Measurements from ENCODE around the gene CREB3.

The CREB3 gene

DNA sequence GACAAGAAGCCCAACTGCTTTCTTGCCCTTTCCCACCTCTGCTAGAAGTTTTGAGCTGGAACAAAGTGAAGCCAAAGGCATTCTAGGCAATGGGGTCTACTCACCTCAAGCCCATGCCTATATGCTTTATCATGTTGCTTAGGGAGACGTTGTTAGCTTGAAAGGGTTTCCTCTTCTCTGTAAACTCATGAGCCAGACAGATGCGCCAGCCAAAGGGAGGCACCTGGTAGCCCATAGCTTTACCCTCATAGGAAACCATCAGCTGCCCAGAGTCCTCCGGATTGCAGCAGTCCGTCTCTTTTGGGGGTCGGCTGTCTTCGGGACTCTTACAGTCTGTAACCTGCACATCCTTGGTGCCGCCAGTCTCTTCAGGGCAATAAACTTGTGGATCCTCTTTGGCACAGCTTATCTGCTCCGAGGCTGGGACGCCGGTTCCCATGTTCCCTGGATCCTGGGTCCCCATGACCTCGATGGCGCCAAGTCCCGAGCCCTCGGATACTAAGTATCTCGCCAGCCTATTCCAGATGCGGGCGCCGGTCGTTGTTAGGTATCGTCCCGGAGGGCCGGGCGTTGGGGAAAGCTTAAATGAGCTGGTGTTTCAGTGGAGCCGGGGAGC, 15.9 kb downstream of the CREB3 start:
- no peak for DNase-seq (ENCODE audit: extremely low read depth in 1 of 2, low read depth in 1 of 2)

DNA sequence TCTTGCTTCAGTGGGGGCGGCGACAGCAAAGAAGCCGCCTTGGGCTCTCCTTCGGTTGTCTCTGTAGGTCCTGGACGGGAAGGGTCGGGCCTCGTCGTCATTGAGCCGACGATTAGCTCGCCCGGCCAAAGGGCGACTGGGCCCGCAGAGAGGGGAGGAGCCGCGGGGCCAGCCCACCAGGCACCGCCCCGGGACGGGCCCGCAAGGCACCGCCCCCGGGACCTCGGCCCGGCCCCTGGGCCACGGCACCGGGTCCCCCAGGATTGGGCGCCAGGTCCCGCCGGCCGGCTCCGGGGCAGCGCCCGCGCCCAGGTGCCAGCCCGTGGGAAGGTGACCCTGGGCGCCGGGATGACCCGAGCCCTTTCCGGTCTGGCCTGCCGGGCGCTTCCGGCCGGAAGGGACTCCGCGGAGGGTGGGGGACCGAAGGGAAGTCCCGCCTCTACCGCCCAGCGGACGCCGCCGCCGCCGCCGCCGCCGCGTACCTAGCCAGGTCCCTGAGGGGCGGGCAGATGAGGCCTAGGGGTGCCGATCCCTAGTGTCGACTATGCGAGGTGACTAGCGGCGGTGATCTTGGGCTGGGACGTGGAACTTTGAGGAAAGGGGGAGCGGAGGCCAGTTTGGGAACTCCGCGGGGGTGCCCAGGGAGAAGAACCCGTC, 16.5 kb downstream of the CREB3 start, which contains the start of the genes GBA2 and RGP1:
Gene GBA2 (minus strand): TSS at position 371 of the 657 bp plus-strand sequence. CDS start 524 bp downstream, outside the sequence.
Gene RGP1 (plus strand): TSS at position 430 of the 657 bp plus-strand sequence. CDS start 469 bp downstream, outside the sequence.
- peak; percentile 54 to 63 for DNase-seq (ENCODE audit: extremely low read depth in 1 of 2, low read depth in 1 of 2)

DNA sequence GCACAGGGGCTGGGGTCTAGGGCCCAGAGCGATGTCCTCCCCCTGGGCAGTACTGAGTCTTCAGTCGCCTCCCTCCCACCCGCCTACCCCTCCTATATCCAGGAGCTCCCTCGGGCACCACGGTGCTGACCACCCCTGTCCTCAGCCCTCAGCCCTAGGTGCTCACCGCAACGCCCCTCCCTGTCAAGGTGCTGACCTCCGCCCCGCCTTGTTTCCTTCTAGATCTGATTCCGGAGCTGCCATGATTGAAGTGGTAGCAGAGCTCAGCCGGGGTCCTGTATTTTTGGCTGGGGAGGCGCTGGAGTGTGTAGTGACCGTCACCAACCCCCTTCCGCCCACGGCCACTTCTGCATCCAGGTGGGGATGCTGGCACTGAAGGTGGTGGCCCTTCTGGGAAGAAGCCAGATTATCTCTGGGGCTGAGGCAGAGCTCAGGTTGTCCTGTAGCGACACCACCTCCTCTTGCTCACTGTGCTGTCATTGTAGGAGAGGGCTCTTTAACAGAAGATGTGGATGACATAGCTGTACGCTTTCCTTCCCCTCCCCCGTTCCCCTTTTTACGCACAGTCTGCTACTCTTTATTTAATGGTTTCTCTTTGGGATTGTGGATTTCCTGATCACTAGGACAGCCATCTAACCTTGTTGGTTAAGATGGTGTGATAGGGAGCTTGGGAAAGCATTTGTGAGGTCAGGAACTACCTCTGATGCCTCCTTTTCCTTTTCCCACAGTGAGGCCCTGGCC, 17.2 kb downstream of the CREB3 start:
- DNase-seq (ENCODE audit: extremely low read depth in 1 of 2, low read depth in 1 of 2), result no peak

DNA sequence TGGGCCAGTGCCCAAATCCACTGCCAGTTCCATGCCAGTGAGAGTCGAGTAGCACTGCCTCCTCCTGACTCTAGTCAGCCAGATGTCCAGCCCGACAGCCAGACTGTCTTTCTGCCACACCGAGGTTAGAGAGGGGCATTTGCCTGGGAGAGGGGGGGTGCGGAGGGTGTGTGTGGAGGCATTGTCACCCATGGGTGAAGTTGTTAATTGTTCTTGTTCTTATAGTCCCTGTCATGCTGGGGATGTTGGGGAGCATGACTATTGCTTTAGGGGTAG, 17.7 kb downstream of the CREB3 start:
- DNase-seq (ENCODE audit: extremely low read depth in 1 of 2, low read depth in 1 of 2), result no peak

GRCh38 chr9:35753466-35753865, 21.0 kb downstream of the CREB3 start:
- no peak for DNase-seq (ENCODE audit: extremely low read depth in 1 of 2, low read depth in 1 of 2)

DNA sequence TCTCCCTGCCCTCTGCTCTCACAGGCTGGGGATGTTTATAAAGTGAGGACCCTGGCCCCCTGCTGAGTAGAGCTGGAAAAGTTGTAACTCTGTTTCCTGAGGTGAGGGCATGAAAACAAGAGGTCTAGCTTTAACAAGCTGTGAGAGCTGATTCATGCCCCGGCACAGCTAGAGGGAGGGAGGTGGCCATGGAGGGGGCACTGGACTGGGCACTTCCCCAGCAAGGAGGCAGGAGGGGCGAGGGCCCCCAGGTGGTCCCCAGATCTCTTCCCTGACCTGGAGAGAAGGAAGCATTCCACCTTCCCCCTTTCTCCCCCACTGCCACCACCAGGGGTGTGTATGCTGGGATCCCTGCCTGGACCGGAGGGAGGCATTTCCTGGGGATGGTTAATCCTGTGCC, 21.8 kb downstream of the CREB3 start, which contains the start of gene MSMP:
Gene MSMP (minus strand): TSS at position 13 of the 400 bp plus-strand sequence. CDS start 147 bp downstream, outside the sequence.
- no peak for DNase-seq (ENCODE audit: extremely low read depth in 1 of 2, low read depth in 1 of 2)

GRCh38 chr9:35755071-35755470, 22.6 kb downstream of the CREB3 start:
- no peak for DNase-seq (ENCODE audit: extremely low read depth in 1 of 2, low read depth in 1 of 2)

GRCh38 chr9:35756275-35757225, 24.1 kb downstream of the CREB3 start:
- DNase-seq (ENCODE audit: extremely low read depth in 1 of 2, low read depth in 1 of 2), result peak; percentile 52 to 79

- DNase-seq (ENCODE audit: extremely low read depth in 1 of 2, low read depth in 1 of 2), result no peak
Observed at GRCh38 chr9:35757226-35757891, 24.9 kb downstream of the CREB3 start.

DNA sequence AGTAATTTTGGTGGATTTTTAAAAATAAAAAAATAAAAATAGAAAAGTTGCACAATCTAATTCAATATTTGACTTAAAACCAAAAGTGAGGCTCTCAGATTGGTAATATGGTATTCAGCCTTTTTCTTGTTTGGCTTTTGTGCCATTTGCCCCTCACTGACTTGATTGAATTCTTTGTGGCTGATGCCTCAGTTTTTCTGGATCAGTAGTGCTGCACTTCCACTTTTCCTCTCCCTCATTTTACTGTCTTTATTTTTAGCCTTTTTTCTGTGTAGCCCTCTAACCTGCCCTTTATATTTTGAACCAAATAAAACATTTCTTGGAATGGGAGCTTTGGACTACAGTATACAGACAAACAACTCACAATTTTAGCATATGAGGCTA, 25.4 kb downstream of the CREB3 start:
- DNase-seq (ENCODE audit: extremely low read depth in 1 of 2, low read depth in 1 of 2), result no peak

- DNase-seq (ENCODE audit: extremely low read depth in 1 of 2, low read depth in 1 of 2), result no peak
Observed at GRCh38 chr9:35758475-35759050, 26.1 kb downstream of the CREB3 start.

DNA sequence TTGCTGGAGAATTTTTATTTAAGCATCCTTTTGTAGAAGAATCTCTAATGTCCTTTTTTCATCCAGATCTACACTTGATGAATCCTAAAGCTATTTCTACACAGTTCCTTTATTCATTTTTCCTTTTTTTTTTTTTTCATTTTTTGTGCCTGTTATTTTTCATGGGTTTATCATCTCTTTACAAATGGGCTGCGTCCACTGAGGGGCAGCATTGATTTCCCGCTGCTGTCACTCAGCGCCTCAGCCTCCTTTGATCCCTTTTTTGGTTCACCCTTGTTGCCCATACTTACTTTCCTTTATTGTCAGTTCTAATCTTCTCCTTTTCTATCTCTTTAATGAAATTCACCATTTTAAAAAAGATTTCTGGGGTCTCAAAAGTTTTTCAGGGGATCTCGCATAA, 27.3 kb downstream of the CREB3 start:
- DNase-seq (ENCODE audit: extremely low read depth in 1 of 2, low read depth in 1 of 2), result no peak

DNA sequence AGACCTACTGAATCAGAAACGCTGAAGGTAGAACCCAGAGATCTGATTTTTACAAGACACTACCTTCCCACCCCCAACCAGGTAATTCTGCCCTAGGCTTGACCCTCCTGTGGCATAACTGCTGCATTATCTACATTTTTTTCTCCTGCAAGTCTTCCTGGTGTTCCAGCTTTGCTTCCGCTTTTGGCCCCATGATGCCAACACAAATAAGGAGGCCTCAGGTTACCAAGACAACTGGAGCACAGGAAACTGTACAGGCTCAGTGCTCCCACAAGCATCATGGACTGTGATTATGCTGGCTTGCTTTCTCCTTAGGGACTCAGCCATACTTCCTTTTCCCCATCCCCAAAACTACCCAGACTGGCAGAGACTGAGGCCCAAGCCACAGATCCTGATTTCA, 28.2 kb downstream of the CREB3 start:
- DNase-seq (ENCODE audit: extremely low read depth in 1 of 2, low read depth in 1 of 2), result no peak

- DNase-seq (ENCODE audit: extremely low read depth in 1 of 2, low read depth in 1 of 2), result no peak
Observed at GRCh38 chr9:35763181-35763580, 30.7 kb downstream of the CREB3 start.

DNA sequence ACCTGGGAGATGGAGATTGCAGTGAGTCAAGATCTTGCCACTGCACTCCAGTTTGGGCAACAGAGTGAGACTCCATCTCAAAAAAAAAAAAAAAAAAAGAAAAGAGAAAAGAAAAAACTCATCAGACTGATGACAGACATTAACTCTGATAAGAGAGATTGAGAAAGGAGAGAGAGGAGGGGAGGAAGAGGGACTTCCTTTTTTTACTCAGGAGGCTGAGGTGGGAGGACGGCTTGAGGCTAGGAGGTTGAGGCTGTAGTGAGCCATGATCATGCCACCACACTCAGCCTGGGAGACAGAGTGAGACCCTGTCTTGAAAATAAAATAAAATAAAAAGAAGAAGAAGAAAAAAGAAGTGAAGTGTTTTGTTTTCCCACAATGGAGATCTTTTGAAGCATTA, 31.3 kb downstream of the CREB3 start:
- no peak for DNase-seq (ENCODE audit: extremely low read depth in 1 of 2, low read depth in 1 of 2)

DNA sequence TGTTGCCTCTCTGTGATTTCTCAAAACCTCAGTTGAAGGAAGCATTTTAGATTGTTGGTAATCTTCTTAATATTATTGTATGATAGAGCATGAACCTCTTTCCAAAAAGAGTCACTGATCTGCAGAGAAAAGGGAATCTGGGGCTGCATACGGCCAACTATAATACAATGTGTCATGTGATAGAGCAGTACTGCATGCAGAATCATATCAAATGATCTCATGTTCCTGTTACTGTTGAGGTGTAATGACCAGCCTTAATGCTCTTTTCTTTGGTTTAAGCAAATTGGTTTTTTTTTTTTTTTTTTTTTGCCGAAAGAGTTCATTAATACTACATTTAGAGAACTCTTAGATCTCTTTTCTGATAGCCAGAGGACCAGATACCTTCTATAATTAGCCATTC, 34.5 kb downstream of the CREB3 start:
- DNase-seq (ENCODE audit: extremely low read depth in 1 of 2, low read depth in 1 of 2), result no peak

- DNase-seq (ENCODE audit: extremely low read depth in 1 of 2, low read depth in 1 of 2), result no peak
Observed at GRCh38 chr9:35767458-35767857, 35.0 kb downstream of the CREB3 start.

GRCh38 chr9:35769763-35770162, 37.3 kb downstream of the CREB3 start:
- DNase-seq (ENCODE audit: extremely low read depth in 1 of 2, low read depth in 1 of 2), result no peak

DNA sequence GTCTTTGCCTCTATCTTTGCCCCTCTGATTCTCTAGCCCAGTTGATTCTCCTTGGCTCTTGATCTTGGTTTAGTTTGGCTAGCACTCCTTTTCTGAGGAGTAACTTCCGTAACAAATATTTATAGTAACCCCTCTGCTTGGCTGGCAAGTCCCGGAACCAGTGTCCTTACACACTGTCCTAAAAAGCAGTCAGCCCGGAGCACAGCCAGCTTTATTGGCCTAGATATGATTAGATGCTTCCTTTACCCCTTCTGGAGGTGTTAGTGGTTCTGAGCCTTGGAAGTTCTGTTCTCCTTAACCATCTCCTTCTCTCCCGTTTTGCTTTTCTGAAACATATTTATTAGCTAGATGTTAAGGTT, 38.6 kb downstream of the CREB3 start:
- DNase-seq (ENCODE audit: extremely low read depth in 1 of 2, low read depth in 1 of 2), result no peak

DNA sequence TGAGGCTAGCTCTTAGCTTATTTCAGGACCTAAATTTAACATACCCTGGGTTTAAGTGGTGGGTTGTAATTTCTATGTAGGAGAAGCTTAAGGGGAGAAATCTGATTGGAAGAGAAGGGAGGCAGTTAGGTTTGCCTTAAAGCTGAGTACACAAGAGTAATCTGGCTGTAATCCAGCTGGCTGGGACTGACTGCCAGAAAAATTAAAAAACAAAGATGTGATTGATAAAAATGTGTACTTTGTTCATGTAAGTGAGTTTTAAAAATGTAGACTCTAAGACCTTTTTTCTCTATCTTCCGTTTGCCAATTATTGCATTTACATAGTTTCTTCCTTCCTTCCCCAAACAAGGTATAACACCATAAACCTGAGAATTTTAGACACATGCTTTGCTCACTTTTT, 39.1 kb downstream of the CREB3 start:
- no peak for DNase-seq (ENCODE audit: extremely low read depth in 1 of 2, low read depth in 1 of 2)
